Measurements from ENCODE around the gene AQP5. TPM values are rescaled to one million over a fixed set of nuclear protein-coding genes. Genes with fewer than 3 reads are reported as not detected.

AQP5 gene
- polyA plus RNA-seq, 6 donors from 2014 or later = not detected

DNA sequence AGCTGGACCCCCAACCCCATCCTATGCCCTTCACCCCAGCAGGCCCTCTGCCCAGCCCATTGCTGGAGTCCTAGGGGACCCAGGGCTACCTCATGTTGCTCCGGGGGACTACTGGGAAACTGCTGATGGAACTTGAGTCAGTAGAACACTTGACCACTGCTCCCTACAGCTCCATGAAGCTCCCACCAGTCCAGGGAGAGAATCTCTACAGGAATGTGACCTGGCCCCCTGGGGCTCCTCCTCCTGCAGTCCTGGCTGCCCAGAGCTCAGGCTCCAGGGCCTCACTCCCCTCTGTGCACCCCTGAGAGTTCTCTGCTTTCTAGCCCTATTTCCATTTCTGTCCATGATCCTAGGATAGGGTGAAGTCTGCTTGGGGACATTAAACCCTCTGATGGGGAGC lies 22.0 kb upstream of the AQP5 start:
- H3K27ac Mint-ChIP-seq = no peak overlapping the region
- no peaks in the 10 kb centered on the region for H3K9me3 Mint-ChIP-seq
- no peak overlapping the region for H3K4me3 Mint-ChIP-seq
- H3K4me1 Mint-ChIP-seq = no peaks in the 10 kb centered on the region
- ATAC-seq (ENCODE audit: low read depth in 2 of 2) = no peak
- H3K36me3 Mint-ChIP-seq = no peaks in the 10 kb centered on the region
- no peak for DNase-seq
- H3K27me3 Mint-ChIP-seq = peaks cover 14 to 17% (median 15%) of the 10 kb centered on the region in 3 donors

DNA sequence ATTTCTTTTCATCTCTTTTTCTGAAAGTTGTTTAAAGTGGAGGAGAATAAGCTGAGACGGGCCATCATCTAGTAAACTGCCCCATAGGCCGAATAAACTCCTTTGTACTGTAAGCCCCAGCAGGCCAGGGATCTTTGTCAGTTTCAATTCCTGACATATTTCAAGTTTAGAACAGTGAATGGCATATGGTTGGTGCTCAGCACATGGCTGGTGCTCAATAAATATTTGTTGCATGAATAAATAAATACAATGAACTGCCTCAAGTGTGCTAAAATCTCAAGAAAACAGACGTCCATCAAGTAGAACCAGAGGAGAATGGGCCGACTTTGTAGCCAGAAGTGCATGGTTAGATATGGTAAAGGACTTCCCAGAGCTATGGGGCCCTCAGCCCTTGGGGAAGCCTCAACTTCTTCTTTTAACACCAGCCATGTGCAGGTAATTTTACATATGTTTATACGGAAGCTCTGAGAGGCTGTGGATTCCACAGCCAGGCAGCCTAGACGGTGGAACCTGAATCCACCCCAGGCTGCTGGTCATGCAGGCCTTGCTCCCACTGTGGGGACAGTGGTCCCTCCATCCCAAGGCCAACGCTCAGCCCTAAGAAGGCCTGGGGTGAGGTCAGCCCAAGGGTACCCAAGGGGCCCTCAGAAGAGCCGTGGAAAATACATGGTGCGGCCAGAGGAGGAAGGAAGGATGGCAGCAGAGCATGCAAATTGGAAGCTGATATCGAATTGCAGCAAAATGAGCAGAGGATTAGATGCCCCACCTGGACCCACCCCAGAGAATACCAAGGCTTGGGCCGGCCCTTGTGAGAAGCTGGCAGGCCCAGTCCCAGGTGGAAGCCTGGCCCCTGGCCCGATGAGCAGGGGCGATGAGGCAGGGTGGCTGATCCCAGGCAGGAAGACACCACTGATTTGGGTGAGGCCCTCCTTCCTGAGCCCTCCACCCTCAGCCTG lies 19.8 kb upstream of the AQP5 start:
- peaks cover 17 to 23% (median 21%) of the 10 kb centered on the region in 3 donors for H3K27me3 Mint-ChIP-seq
- H3K36me3 Mint-ChIP-seq = no peaks in the 10 kb centered on the region
- ATAC-seq (ENCODE audit: low read depth in 2 of 2) (no peak), DNase-seq (no peak)
- no peak overlapping the region for H3K4me3 Mint-ChIP-seq
- H3K9me3 Mint-ChIP-seq = no peaks in the 10 kb centered on the region
- peak overlapping the region in 2 of 6 donors; percentile 63 to 65 for H3K27ac Mint-ChIP-seq
- peaks cover 6 to 13% (median 11%) of the 10 kb centered on the region in 3 donors for H3K4me1 Mint-ChIP-seq

DNA sequence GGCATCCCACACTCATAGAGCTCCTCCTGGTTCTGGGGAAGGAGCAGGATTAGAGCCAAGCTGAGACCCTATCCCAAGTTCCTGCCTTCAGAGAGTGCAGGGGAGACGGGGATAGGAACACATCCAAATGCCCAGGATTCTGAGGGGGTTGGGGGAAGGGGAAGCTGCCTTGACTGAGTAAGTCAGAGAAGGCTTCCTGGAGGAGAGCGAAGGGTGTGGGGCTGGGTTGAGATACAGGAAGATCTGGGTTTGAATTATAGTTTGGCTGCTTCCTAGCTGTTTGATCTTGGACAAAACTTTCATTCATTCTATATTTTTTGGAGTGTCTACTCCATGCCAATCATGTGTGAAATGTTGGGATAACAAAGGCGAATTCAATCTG lies 19.2 kb upstream of the AQP5 start:
- no peak overlapping the region for H3K27ac Mint-ChIP-seq
- H3K36me3 Mint-ChIP-seq = no peaks in the 10 kb centered on the region

DNA sequence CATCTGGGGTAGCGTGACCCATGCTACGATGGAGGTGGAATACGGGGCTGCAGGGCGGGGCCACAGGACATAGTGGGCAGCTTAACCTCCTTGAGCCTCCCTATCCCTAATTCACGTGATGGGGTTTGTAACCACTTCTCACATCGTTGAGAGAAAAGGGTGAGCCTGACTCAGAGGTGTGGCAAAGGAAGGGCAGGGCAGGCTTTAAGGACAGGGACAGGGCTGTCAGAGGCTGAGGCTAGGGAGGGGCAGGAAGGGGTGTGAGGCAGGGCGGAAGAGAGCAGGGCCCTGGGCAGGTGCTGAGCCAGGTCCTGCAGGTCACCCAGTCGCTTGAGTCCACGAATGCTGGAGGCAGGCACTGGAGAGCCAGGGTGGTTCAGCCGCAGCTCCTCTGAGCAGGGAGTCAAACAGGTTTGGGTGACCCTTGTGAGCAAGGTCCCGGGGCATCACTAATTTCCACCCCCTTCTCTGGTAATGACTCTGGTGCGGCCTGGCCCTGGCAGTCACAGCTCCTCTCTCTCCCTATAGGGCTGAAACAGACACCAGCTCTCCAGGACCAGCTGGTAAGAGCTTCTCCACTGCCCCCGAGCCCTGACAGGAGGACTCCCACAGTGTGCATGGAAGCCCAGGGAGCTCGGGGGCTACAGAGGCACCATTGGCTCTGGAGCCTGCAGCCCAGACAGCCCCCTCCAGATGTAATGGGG lies 18.6 kb upstream of the AQP5 start:
- H3K9me3 Mint-ChIP-seq = no peaks in the 10 kb centered on the region
- ATAC-seq (ENCODE audit: low read depth in 2 of 2) = no peak

More for the DNA sequence above, 19.2 kb upstream of the AQP5 start:
- H3K9me3 Mint-ChIP-seq = no peaks in the 10 kb centered on the region
- DNase-seq (no peak), ATAC-seq (ENCODE audit: low read depth in 2 of 2) (no peak)
- peaks cover 17 to 24% (median 21%) of the 10 kb centered on the region in 3 donors for H3K27me3 Mint-ChIP-seq
- H3K4me3 Mint-ChIP-seq = peak overlapping the region in 1 of 8 donors; percentile 69
- peaks cover 6 to 13% (median 11%) of the 10 kb centered on the region in 3 donors for H3K4me1 Mint-ChIP-seq

DNA sequence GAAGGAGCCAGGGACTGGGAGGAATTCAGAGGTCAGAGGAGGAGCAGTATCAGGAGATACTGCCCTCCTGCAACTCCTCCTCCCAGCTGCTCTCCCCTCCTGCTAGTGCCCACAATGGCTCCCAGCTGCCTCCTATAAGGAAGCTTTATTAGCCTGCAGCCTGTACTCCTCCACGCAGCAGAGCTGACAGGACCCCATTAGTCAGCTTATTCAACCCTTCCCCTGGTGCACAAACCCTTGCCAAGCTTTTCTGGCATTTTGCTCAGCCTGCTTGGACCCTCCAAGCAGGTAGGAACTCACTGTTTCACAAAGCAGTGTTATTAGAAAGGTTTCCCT lies 18.1 kb upstream of the AQP5 start:
- H3K27me3 Mint-ChIP-seq = peaks cover 17 to 33% (median 21%) of the 10 kb centered on the region in 3 donors
- peaks cover 6 to 13% (median 11%) of the 10 kb centered on the region in 3 donors for H3K4me1 Mint-ChIP-seq
- H3K9me3 Mint-ChIP-seq = no peaks in the 10 kb centered on the region
- no peaks in the 10 kb centered on the region for H3K36me3 Mint-ChIP-seq
- ATAC-seq (ENCODE audit: low read depth in 2 of 2) (no peak), DNase-seq (no peak)
- no peak overlapping the region for H3K4me3 Mint-ChIP-seq
- peak overlapping the region in 1 of 6 donors; percentile 52 for H3K27ac Mint-ChIP-seq

More for the DNA sequence above, 18.6 kb upstream of the AQP5 start:
- Mint-ChIP-seq H3K27ac (no peak overlapping the region), H3K4me3 (peak overlapping the region in 1 of 8 donors; percentile 69), H3K27me3 (peaks cover 17 to 30% (median 21%) of the 10 kb centered on the region in 3 donors), H3K36me3 (no peaks in the 10 kb centered on the region), H3K4me1 (peaks cover 6 to 13% (median 11%) of the 10 kb centered on the region in 3 donors)
- DNase-seq = no peak

DNA sequence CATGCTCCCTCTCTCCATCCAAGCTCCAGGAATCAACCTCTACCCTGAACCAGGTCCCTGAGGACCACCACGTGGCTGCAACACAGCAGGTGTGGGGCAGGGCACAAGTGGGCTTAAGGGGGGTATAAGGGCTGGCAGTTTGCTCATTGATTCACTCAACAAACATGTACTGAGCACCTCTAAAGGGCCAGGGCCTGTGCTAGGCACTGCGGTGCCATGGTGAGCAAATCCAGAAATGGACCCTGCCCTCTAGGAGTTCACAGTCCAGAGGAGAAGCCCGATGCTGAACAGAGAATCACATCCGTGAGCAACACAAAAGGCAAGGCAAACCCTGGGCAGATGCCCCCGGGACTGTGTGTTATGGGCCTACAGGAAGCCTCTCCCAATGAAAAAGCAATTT lies 17.6 kb upstream of the AQP5 start:
- peaks cover 6 to 13% (median 11%) of the 10 kb centered on the region in 3 donors for H3K4me1 Mint-ChIP-seq
- DNase-seq = no peak
- H3K36me3 Mint-ChIP-seq = no peaks in the 10 kb centered on the region
- no peaks in the 10 kb centered on the region for H3K9me3 Mint-ChIP-seq
- no peak overlapping the region for H3K4me3 Mint-ChIP-seq
- H3K27ac Mint-ChIP-seq = no peak overlapping the region
- ATAC-seq (ENCODE audit: low read depth in 2 of 2) = no peak
- peaks cover 17 to 38% (median 26%) of the 10 kb centered on the region in 3 donors for H3K27me3 Mint-ChIP-seq

DNA sequence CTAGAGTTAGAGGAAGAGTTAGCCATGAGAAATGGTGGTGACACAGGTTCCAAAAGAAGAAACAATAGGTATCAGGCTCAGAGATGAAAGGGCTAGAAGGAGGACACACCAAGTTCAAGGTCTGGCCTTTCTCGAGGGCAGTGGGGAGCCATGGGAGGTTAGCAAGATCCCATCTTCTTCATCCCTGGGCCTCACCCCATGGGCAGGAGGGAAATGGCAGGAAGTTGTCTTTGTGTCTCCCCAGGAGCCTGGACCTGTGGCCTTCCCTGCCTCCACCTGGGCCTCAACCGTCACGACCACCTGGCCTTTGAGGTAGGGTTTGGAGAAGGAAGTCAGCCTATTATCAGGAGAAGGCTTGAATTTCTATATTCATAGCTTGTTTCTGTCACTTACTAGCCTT lies 17.0 kb upstream of the AQP5 start:
- H3K4me1 Mint-ChIP-seq = peaks cover 6 to 13% (median 11%) of the 10 kb centered on the region in 3 donors

DNA sequence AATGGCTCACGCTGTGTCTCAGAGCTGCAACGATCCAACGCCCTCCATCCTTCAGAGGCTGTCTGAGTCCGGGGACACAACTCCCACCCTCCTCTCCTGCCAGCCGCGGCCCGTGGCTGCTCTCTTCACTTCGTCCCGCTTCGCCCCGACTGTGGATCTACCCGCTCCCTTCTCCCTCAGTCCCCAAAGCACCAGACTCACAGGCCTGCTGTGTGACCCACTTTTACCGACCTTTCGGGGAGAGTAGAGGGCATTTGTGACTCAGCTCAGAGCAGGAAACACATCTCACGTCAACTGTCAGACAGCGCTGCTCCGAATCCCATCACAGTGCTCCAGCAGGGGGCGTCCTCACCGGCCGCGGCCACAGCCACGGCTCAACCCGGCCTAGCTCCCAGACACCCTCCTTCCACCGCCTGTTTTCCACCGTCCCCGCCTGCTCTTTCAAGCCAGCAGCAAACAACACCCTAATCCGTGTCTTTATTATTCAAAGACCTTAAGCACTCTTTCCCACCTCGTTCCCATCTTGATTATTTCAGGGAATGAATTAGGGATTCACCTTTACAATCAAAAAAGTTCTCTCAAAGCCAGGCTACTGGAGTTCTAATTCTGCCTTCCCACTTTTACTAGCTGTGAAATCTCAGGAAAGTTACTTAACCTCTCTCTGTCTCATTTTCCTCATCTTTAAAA lies 16.1 kb upstream of the AQP5 start:
- Mint-ChIP-seq H3K27ac (peak overlapping the region in 3 of 6 donors; percentile 28 to 86 (median 28)), H3K27me3 (peaks cover 26 to 50% (median 28%) of the 10 kb centered on the region in 3 donors), H3K4me1 (peaks cover 6 to 13% (median 11%) of the 10 kb centered on the region in 3 donors), H3K9me3 (no peaks in the 10 kb centered on the region), H3K36me3 (no peaks in the 10 kb centered on the region), H3K4me3 (peak overlapping the region in 7 of 8 donors; percentile 69 to 93 (median 83))
- DNase-seq = peak; percentile 41
- ATAC-seq (ENCODE audit: low read depth in 2 of 2) = peak; percentile 98 to 99

More for the DNA sequence above, 17.0 kb upstream of the AQP5 start:
- Mint-ChIP-seq H3K27me3 (peaks cover 24 to 44% (median 28%) of the 10 kb centered on the region in 3 donors), H3K9me3 (no peaks in the 10 kb centered on the region), H3K36me3 (no peaks in the 10 kb centered on the region), H3K27ac (no peak overlapping the region), H3K4me3 (peak overlapping the region in 1 of 8 donors; percentile 58)
- ATAC-seq (ENCODE audit: low read depth in 2 of 2) (no peak), DNase-seq (no peak)

DNA sequence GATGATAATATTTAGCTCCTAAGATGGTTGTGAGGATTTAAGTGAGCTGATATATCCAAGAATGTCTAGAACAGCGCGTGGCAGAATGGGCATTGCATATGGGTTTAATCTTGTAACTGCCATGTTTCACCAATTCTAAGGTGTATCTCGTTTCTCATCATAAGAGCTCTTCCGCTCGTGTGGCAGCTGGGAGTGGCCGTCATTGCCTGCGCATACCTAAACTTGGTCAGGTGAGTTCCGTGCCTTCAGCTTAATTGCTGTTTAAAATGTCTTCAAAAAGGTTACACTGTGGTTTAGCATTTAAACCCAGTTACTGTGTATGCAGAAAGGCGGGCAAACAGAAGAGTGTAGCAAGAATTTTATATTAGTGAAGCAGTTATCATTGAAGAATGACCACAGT lies 15.6 kb upstream of the AQP5 start:
- Mint-ChIP-seq H3K4me3 (peak overlapping the region in 4 of 8 donors; percentile 69 to 92 (median 80)), H3K9me3 (no peaks in the 10 kb centered on the region), H3K36me3 (no peaks in the 10 kb centered on the region), H3K27ac (peak overlapping the region in 1 of 6 donors; percentile 28), H3K27me3 (peaks cover 26 to 51% (median 28%) of the 10 kb centered on the region in 3 donors), H3K4me1 (peaks cover 6 to 13% (median 11%) of the 10 kb centered on the region in 3 donors)
- ATAC-seq (ENCODE audit: low read depth in 2 of 2) (no peak), DNase-seq (no peak)

DNA sequence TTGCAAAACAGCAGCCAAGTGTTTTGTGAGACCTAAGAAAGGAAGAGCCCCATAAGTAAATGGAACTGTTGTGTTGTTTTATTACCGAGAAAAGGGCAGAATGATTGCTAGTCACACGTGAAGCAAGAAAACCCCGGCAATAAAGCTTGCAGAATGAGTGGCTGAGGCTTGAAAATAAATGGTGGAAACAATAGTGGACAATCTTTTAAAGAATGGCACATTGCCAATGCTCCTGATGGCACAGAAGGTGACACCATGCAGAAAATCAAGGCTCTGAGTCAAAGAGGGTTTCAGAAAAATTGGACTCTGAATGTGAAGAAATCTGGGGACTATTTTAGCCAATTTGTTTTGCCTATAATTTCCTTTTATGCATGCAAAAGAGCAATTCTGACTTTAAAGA lies 15.2 kb upstream of the AQP5 start:
- peaks cover 6 to 13% (median 11%) of the 10 kb centered on the region in 3 donors for H3K4me1 Mint-ChIP-seq
- H3K9me3 Mint-ChIP-seq = no peaks in the 10 kb centered on the region
- H3K4me3 Mint-ChIP-seq = peak overlapping the region in 2 of 8 donors; percentile 22 to 69
- no peak for ATAC-seq (ENCODE audit: low read depth in 2 of 2)
- no peaks in the 10 kb centered on the region for H3K36me3 Mint-ChIP-seq
- H3K27ac Mint-ChIP-seq = peak overlapping the region in 1 of 6 donors; percentile 28
- H3K27me3 Mint-ChIP-seq = peaks cover 26 to 51% (median 28%) of the 10 kb centered on the region in 3 donors
- no peak for DNase-seq

DNA sequence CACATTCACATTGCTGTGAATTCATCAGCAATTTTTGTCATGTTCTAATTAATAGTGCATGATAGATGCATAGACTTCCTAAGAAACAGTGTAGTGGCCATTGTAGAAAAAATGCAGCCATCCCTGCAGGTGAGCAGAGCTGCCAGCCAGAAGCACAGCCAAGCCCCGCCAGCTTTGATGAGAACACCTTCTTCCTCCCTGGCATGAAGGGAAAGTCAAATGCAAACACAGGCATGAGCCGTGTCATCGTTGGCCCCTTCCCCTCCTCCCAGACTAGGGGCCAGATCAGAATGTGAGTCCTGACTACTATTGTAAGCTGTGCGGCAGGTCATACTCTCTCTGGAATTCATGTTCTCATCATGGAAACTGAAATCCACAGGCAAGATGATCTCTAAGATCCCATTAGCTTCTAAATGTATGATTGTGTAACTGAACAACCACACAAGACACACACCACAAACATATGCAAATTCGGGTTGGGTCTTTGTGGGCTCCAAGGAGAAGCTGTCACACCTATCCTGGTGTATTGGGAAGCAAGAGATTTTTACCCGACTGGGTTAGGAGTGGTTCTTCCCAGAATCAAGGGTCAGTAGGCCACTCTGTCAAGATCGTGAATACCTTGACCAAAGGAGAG lies 14.0 kb upstream of the AQP5 start:
- no peak overlapping the region for H3K27ac Mint-ChIP-seq
- peaks cover 25 to 43% (median 35%) of the 10 kb centered on the region in 3 donors for H3K27me3 Mint-ChIP-seq
- no peak overlapping the region for H3K4me3 Mint-ChIP-seq
- no peaks in the 10 kb centered on the region for H3K9me3 Mint-ChIP-seq
- ATAC-seq (ENCODE audit: low read depth in 2 of 2) (no peak), DNase-seq (no peak)
- no peaks in the 10 kb centered on the region for H3K36me3 Mint-ChIP-seq
- H3K4me1 Mint-ChIP-seq = peaks cover 6 to 13% (median 11%) of the 10 kb centered on the region in 3 donors

DNA sequence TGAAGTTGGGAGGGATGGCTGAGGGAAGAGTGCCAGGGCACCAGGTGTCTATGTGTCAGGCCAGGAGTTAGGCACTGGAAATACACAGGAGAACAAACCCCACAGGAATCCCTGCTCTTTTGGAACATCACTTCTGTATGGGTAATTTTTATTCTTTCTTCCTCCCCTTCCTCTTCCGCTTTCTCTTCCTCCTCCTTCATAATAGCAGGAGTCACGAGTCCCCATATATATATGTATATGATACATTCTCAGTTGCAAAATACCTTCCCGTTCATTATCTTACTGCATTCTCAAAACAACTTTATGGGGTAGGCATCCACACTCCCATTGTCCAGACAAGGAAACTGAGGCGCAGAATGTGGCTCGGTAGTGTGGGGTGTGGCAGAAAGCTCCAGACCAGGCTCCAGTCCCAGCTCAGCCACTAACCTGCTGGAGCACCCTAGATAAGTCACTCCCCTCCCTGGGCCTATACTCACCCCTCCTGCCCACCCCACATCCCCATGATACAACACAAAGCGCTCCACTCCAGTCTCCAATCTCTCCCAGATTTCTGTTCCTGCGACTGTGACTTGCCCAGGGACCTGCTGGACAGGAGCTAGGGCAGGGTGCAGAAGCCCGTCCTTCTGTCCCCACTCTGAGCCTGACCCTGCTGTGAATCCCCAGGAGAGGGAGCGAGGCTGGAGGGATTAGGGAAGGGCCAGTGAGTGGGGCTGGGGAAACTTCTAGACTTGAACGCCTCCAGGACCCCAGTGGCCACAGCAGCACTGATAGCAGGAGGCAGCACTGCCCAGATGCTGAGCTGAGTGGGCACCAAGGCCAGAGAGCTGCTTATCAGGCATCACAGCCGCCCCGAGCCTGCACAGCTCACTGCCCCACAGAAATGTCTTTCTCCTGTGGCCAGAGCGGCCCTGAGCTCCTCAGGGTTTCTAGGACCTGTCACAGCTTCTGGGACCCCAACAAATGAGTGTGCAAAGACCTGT lies 12.5 kb upstream of the AQP5 start:
- no peak for DNase-seq
- H3K27me3 Mint-ChIP-seq = peaks cover 29 to 52% (median 40%) of the 10 kb centered on the region in 3 donors
- H3K4me1 Mint-ChIP-seq = peaks cover 6 to 13% (median 11%) of the 10 kb centered on the region in 3 donors
- H3K36me3 Mint-ChIP-seq = no peaks in the 10 kb centered on the region
- peak overlapping the region in 1 of 6 donors; percentile 57 for H3K27ac Mint-ChIP-seq
- ATAC-seq (ENCODE audit: low read depth in 2 of 2) = no peak
- no peaks in the 10 kb centered on the region for H3K9me3 Mint-ChIP-seq
- no peak overlapping the region for H3K4me3 Mint-ChIP-seq
